H1 (cell line): ENCODE measurements around the gene SYNDIG1. TPM values are rescaled to one million over a fixed set of nuclear protein-coding genes. Genes with fewer than 3 reads are reported as not detected.

ENCODE experiments used
- CTCF ChIA-PET: fragments of 300-600 bp; sonication (Branson Sonifier 250); formaldehyde crosslinking; loops from one replicate; lab custom pipeline; 2021; ENCODE audit not compliant: partially characterized antibody; lab: Charles Lee
- POLR2A ChIA-PET: fragments of 300-600 bp; sonication (Branson Sonifier 250); formaldehyde crosslinking; loops from one replicate; lab custom pipeline; 2021; ENCODE audit warnings: inconsistent platforms; ENCODE audit not compliant: partially characterized antibody; lab: Charles Lee
- DNase-seq, 2 experiments: peaks; one replicate each; pipeline versions ENCODE4 v3.0.0 to v3.0.0-alpha.2; 2010 to 2022; ENCODE audit warnings: low spot score in 2 of 2, low read depth in 1 of 2, mixed read lengths in 1 of 2
- FAIRE-seq: peaks from 2 replicates; lab custom pipeline; 2011; peaks lifted over from hg19 to GRCh38; lab: Jason Lieb, UNC
- H2AFZ ChIP-seq: 2 replicates; pipeline ENCODE4 v1.8.1; 2012; ENCODE audit warnings: low read length, inconsistent platforms
- H2AK5ac ChIP-seq: 2 replicates; pipeline ENCODE4 v1.6.1; 2013; ENCODE audit warnings: low read depth, low read length
- H2BK120ac ChIP-seq: replicated peaks from 2 replicates; pipeline ENCODE3; 2013; ENCODE audit warnings: low read depth, low read length, inconsistent platforms
- H2BK12ac ChIP-seq: 2 replicates; pipeline ENCODE4 v1.6.1; 2013; ENCODE audit warnings: low read depth, low read length
- H2BK15ac ChIP-seq: 2 replicates; pipeline ENCODE4 v1.6.1; 2013; ENCODE audit warnings: low read length
- H2BK20ac ChIP-seq: 2 replicates; pipeline ENCODE4 v1.6.1; 2013; ENCODE audit warnings: low read length
- H2BK5ac ChIP-seq: 2 replicates; pipeline ENCODE4 v1.6.1; 2013; ENCODE audit warnings: low read depth, low read length
- H3K14ac ChIP-seq: 2 replicates; pipeline ENCODE4 v1.6.1; 2013; ENCODE audit warnings: inconsistent platforms; ENCODE audit not compliant: insufficient read length
- H3K18ac ChIP-seq: 2 replicates; pipeline ENCODE4 v1.6.1; 2013; ENCODE audit warnings: low read length; ENCODE audit errors: extremely low read depth
- H3K23ac ChIP-seq: 2 replicates; pipeline ENCODE4 v1.6.1; 2013; ENCODE audit warnings: inconsistent platforms; ENCODE audit not compliant: insufficient read length
- H3K23me2 ChIP-seq: 2 replicates; pipeline ENCODE4 v1.6.1; 2013; ENCODE audit warnings: low read depth, low read length
- H3K27ac ChIP-seq: 2 replicates; pipeline ENCODE4 v1.6.1; 2011; ENCODE audit warnings: low read depth, low read length, inconsistent platforms
- H3K27me3 ChIP-seq, 4 experiments: replicated peaks in 1 of 4; 1 replicate in 1 of 4; 2 replicates in 3 of 4; pipeline versions ENCODE4 v1.6.1 to v1.8.1; 2011 to 2013; ENCODE audit warnings: low read length in 3 of 4, mild to moderate bottlenecking in 3 of 4, inconsistent platforms in 2 of 4, mixed read lengths in 2 of 4, moderate library complexity in 1 of 4; ENCODE audit not compliant: control insufficient read depth in 3 of 4, insufficient read depth in 3 of 4; ENCODE audit errors: extremely low read depth in 1 of 4
- H3K36me3 ChIP-seq, 4 experiments: 2 replicates each; pipeline versions ENCODE4 v1.6.1 to v1.8.1; 2011 to 2013; ENCODE audit warnings: mild to moderate bottlenecking in 4 of 4, low read length in 3 of 4, moderate library complexity in 2 of 4, control low read depth in 1 of 4, inconsistent platforms in 1 of 4; ENCODE audit not compliant: insufficient read depth in 4 of 4, control insufficient read depth in 2 of 4
- H3K4ac ChIP-seq: replicated peaks from 2 replicates; pipeline ENCODE3; 2013; ENCODE audit warnings: low read length, low read depth, mixed read lengths, inconsistent platforms; ENCODE audit not compliant: insufficient read length
- H3K4me1 ChIP-seq, 4 experiments: replicated peaks in 1 of 4; 1 replicate in 1 of 4; 2 replicates in 3 of 4; pipeline versions ENCODE4 v1.6.1 to v1.8.1; 2011 to 2013; ENCODE audit warnings: low read length in 3 of 4, inconsistent platforms in 2 of 4, mixed read lengths in 1 of 4; ENCODE audit not compliant: insufficient read depth in 4 of 4, control insufficient read depth in 3 of 4
- H3K4me2 ChIP-seq, 2 experiments: 2 replicates each; pipeline versions ENCODE4 v1.6.1 to v1.8.1; 2011 to 2013; ENCODE audit warnings: low read depth in 2 of 2, low read length in 2 of 2, control low read depth in 1 of 2, inconsistent platforms in 1 of 2, mild to moderate bottlenecking in 1 of 2; ENCODE audit not compliant: insufficient read depth in 1 of 2
- H3K4me3 ChIP-seq, 4 experiments: fragments of 200-600, 300-600 bp in 1 of 4; sonication (generic), shearing (Covaris generic), sonication (Bioruptor Twin) in 1 of 4; 2 replicates each; pipeline versions ENCODE4 v1.5.1 to v1.8.1; 2011 to 2016; ENCODE audit warnings: low read length in 4 of 4, low read depth in 3 of 4, control low read depth in 2 of 4, inconsistent platforms in 2 of 4, mild to moderate bottlenecking in 2 of 4, mixed read lengths in 1 of 4, moderate library complexity in 1 of 4; ENCODE audit not compliant: insufficient read depth in 2 of 4; ENCODE audit errors: extremely low read depth in 1 of 4
- H3K56ac ChIP-seq: replicated peaks from 2 replicates; pipeline ENCODE3; 2013; ENCODE audit warnings: low read depth, mild to moderate bottlenecking, mixed read lengths, low read length, inconsistent platforms; ENCODE audit not compliant: insufficient read length
- H3K79me1 ChIP-seq: 2 replicates; pipeline ENCODE4 v1.6.1; 2013; ENCODE audit warnings: low read depth, low read length, control low read depth
- H3K79me2 ChIP-seq, 2 experiments: 2 replicates each; pipeline versions ENCODE4 v1.6.1 to v1.8.1; 2012 to 2013; ENCODE audit warnings: low read length in 2 of 2, mild to moderate bottlenecking in 2 of 2, inconsistent platforms in 1 of 2; ENCODE audit not compliant: insufficient read depth in 2 of 2, control insufficient read depth in 1 of 2
- H3K9ac ChIP-seq, 4 experiments: replicated peaks in 1 of 4; 1 replicate in 1 of 4; 2 replicates in 3 of 4; pipeline versions ENCODE4 v1.6.1 to v1.8.1; 2011 to 2013; ENCODE audit warnings: low read depth in 3 of 4, low read length in 3 of 4, control low read depth in 2 of 4, mild to moderate bottlenecking in 2 of 4, moderate library complexity in 2 of 4, inconsistent platforms in 1 of 4; ENCODE audit errors: extremely low read depth in 1 of 4
- H3K9me3 ChIP-seq, 2 experiments: 2 replicates each; pipeline versions ENCODE4 v1.6.1 to v1.8.1; 2012 to 2013; ENCODE audit warnings: mild to moderate bottlenecking in 2 of 2, moderate library complexity in 2 of 2, control low read depth in 1 of 2, inconsistent platforms in 1 of 2, low read depth in 1 of 2, low read length in 1 of 2, mixed read lengths in 1 of 2; ENCODE audit not compliant: insufficient read depth in 2 of 2
- H4K20me1 ChIP-seq, 2 experiments: replicated peaks in 1 of 2; 2 replicates each; pipeline versions ENCODE3 to v1.8.1; 2011 to 2013; ENCODE audit warnings: inconsistent platforms in 2 of 2, low read length in 2 of 2, mild to moderate bottlenecking in 1 of 2; ENCODE audit not compliant: insufficient read depth in 2 of 2, control insufficient read depth in 1 of 2
- H4K5ac ChIP-seq: 2 replicates; pipeline ENCODE4 v1.6.1; 2013; ENCODE audit warnings: low read length, low read depth, mixed read lengths, inconsistent platforms; ENCODE audit not compliant: insufficient read length
- H4K8ac ChIP-seq: 2 replicates; pipeline ENCODE4 v1.8.0; 2013; ENCODE audit warnings: mild to moderate bottlenecking, moderate library complexity, low read length, inconsistent platforms; ENCODE audit not compliant: insufficient read depth; ENCODE audit errors: extremely low read depth
- H4K91ac ChIP-seq: replicated peaks from 2 replicates; pipeline ENCODE3; 2013; ENCODE audit warnings: low read length, mixed read lengths, inconsistent platforms; ENCODE audit not compliant: insufficient read length
- EZH2 ChIP-seq: fragments of 200-600 bp; sonication (generic); IDR thresholded peaks from 2 replicates; pipeline ENCODE4 v1.7.1; 2012; ENCODE audit warnings: low read depth, mild to moderate bottlenecking, moderate library complexity, low read length, inconsistent platforms; ENCODE audit not compliant: severe bottlenecking
- WGBS, 2 experiments: shearing (Covaris generic) in 1 of 2; methylation state at CpG; one replicate each; pipeline versions ENCODE4 v1.1.6 to v1.1.7; 2013 to 2015; ENCODE audit warnings: low lambda C conversion rate in 2 of 2, mixed read lengths in 2 of 2, inconsistent platforms in 1 of 2, low coverage in 1 of 2, missing lambda C conversion rate in 1 of 2; ENCODE audit not compliant: insufficient replicate concordance in 2 of 2, insufficient coverage in 1 of 2, insufficient read length in 1 of 2; ENCODE audit errors: extremely low coverage in 1 of 2, missing lambda C conversion rate in 1 of 2; 5-methylcytosine and 5-hydroxymethylcytosine counted together
- polyA plus RNA-seq, 7 experiments: library from polyadenylated mRNA; depleted of rRNA in 3 of 7; stranded (reverse) in 5 of 7; unstranded in 2 of 7; fragments of >200 nt in 5 of 7; fragments of 200-250 nt in 2 of 7; gene quantifications; 1 replicate in 5 of 7; 2 replicates in 1 of 7; 4 replicates in 1 of 7; pipeline versions ENCODE4 v1.2.1 to v1.2.3, GENCODE V29; 2011 to 2013; ENCODE audit warnings: missing spikeins in 2 of 7, mixed read lengths in 2 of 7
- total RNA-seq: library from RNA; stranded (reverse); fragmentation: NEBNext Ultra II Directional; extraction: Animal tissue kit (Norgen Biotek cat#: 25700); gene quantifications from 2 replicates; pipeline ENCODE4 v1.2.1, GENCODE V29; 2021

Gene SYNDIG1
- total and polyA plus RNA-seq, 2 of the 8 experiments (the other 6 are each of a cell fraction or from before 2014, with no cell fraction given) = 6.5 to 7.8 TPM

- CTCF ChIA-PET = interaction anchor here (1.2 to 2.4 kb wide), 4 partner anchors 10 to 191 kb away, joined by 3 to 6 read pairs (median 4); no protein-coding TSS in a partner anchor
- no peaks in the 10 kb centered on the region for H3K27me3 ChIP-seq
These were observed 24.4 kb downstream of the SYNDIG1 start for GRCh38 chr20:24493661-24494459.

More at GRCh38 chr20:24493661-24494459, 24.4 kb downstream of the SYNDIG1 start:
- no peak overlapping the region for H2AFZ ChIP-seq
- no peak overlapping the region for H3K14ac ChIP-seq
- peaks cover 4% of the 10 kb centered on the region; the same call in 1 of the 2 replicates for H3K23me2 ChIP-seq
- no peak overlapping the region for H3K4ac ChIP-seq
- peaks cover 8 to 23% (median 18%) of the 10 kb centered on the region in 4 experiments for H3K4me1 ChIP-seq
- no peak overlapping the region for H3K4me3 ChIP-seq
- H3K36me3 ChIP-seq = peaks cover 0 to 6% (median 2%) of the 10 kb centered on the region in 4 experiments; a peak in 3 of 8 replicates
- H2BK20ac ChIP-seq = peak overlapping the region; percentile 52; the same call in 1 of the 2 replicates
- DNase-seq (no peak), FAIRE-seq (no peak)
- peak overlapping the region; percentile 45 for H4K91ac ChIP-seq
- peak overlapping the region; percentile 47; the same call in 1 of the 2 replicates for H2BK15ac ChIP-seq
- 91% methylated on average over 21 of the region's 23 CpGs; no CpG with 5 or more reads in 1 of the 2 experiments for WGBS, 2 experiments
- no peak overlapping the region for H3K9ac ChIP-seq
- H3K79me1 ChIP-seq = peaks cover 4% of the 10 kb centered on the region; the same call in 1 of the 2 replicates
- H3K9me3 ChIP-seq = no peaks in the 10 kb centered on the region
- peak overlapping the region in 1 of 2 experiments; percentile 70; a peak in 1 of 4 replicates for H3K4me2 ChIP-seq
- H2BK5ac ChIP-seq = no peak overlapping the region
- POLR2A ChIA-PET = no interaction called here
- H3K23ac ChIP-seq = no peak overlapping the region
- H3K27ac ChIP-seq = no peak overlapping the region
- peaks cover 0 to 12% of the 10 kb centered on the region in 2 experiments; a peak in 2 of 4 replicates for H3K79me2 ChIP-seq
- H2BK12ac ChIP-seq = peak overlapping the region; percentile 44; the same call in 1 of the 2 replicates
- H4K20me1 ChIP-seq = peaks cover 1 to 11% of the 10 kb centered on the region in 2 experiments
- H4K8ac ChIP-seq = no peak overlapping the region
- H3K18ac ChIP-seq = no peak overlapping the region; the same call in 1 of the 2 replicates
- no peak for TF ChIP-seq EZH2
- TF ChIP-seq, all 59 proteins: peak for 0
- H2BK120ac ChIP-seq = no peak overlapping the region
- peak overlapping the region; percentile 70; the same call in 1 of the 2 replicates for H2AK5ac ChIP-seq
- H4K5ac ChIP-seq = peak overlapping the region; percentile 16
- no peak overlapping the region for H3K56ac ChIP-seq
